Measurements from ENCODE around the gene ATG16L2. TPM values are rescaled to one million over a fixed set of nuclear protein-coding genes. Genes with fewer than 3 reads are reported as not detected.
A peak's percentile ranks its signal among the peaks of the same experiment; 100 is the strongest.

ATG16L2 gene
- total and polyA plus RNA-seq, 9 of the 15 experiments (the other 6 are each of a cell fraction or from before 2014, with no cell fraction given), result 0.18 to 11.2 (median 6.2) TPM

GRCh38 chr11:72793425-72794367 is 20.5 kb upstream of the ATG16L2 start, which contains the start of gene STARD10 (continued):
- TF ChIP-seq REST (IDR thresholded peaks at IDR 0.05; ENCODE audit: borderline replicate concordance) (peak; percentile 81), REST (CRISPR knock-in tag; IDR thresholded peaks at IDR 0.05; ENCODE audit: low read depth) (0 out of 2 replicates have a peak, but pooled peaks have one; percentile 32), HDAC6 (IDR thresholded peaks at IDR 0.05; ENCODE audit: low read depth, low read length) (no peak), SIN3B (IDR thresholded peaks at IDR 0.05; ENCODE audit: low read depth) (peak; percentile 91), SOX6 (IDR thresholded peaks at IDR 0.05) (peak; percentile 36; the same call in 1 of the 2 replicates), MBD2 (IDR thresholded peaks at IDR 0.05; ENCODE audit: borderline replicate concordance, low read depth) (peak; percentile 90), SP1 (CRISPR knock-in tag; IDR thresholded peaks at IDR 0.05) (peak; percentile 95), BACH1 (tag; IDR thresholded peaks at IDR 0.05) (0 out of 2 replicates have a peak, but pooled peaks have one; percentile 57), MTA1 (IDR thresholded peaks at IDR 0.05; ENCODE audit: borderline replicate concordance) (no peak), SMARCA5 (IDR thresholded peaks at IDR 0.05) (no peak), PKNOX1 (IDR thresholded peaks at IDR 0.05) (peak; percentile 82), VEZF1 (CRISPR knock-in tag; IDR thresholded peaks at IDR 0.05) (peak; percentile 66), HINFP (tag; conservative IDR thresholded peaks at IDR 0.05; ENCODE audit: low read depth) (peak; percentile 10; the same call in 1 of the 2 replicates), ASH1L (IDR thresholded peaks at IDR 0.05; ENCODE audit: borderline replicate concordance, low read depth, partially characterized antibody) (peak; percentile 43), ZNF282 (CRISPR knock-in tag; IDR thresholded peaks at IDR 0.05) (no peak)

Measured in K562 (cell line).